Measurements from ENCODE around the gene SMARCC1.

GRCh38 chr3:47652142-47652541 is 129.6 kb downstream of the SMARCC1 start:
- TF ChIP-seq POLR2A (IDR thresholded peaks at IDR 0.05) (no peak), CTCF (IDR thresholded peaks at IDR 0.05 in 8 of 11, conservative IDR thresholded peaks at IDR 0.05 in 3 of 11) (no peak), POLR2AphosphoS5 (IDR thresholded peaks at IDR 0.05) (no peak)

Measured in spleen (tissue), 7 donors.